ENCODE measurements around the gene HOXA6.

The HOXA6 gene

GRCh38 chr7:27147199-27148030 lies at the start of gene HOXA6:
HOXA6 (minus strand) TSS chr7:27147774; CDS start chr7:27147749, 25 bp downstream.
- intact Hi-C loops (cut with DNase I): no loop called here
- peak in 3 of 42 donors; percentile 12 to 19 (median 14) for DNase-seq

GRCh38 chr7:27196287-27196767 lies 48.8 kb upstream of the HOXA6 start:
- intact Hi-C loops (cut with DNase I): loop anchor here (5.0 to 10.0 kb wide), 2 partner anchors 378 to 726 kb away; no protein-coding TSS in a partner anchor
- DNase-seq: peak; percentile 69 to 94 (median 88)

GRCh38 chr7:27194686-27195379 lies 47.3 kb upstream of the HOXA6 start:
- intact Hi-C loops (cut with DNase I): loop anchor here (5.0 to 10.0 kb wide), 2 partner anchors 380 to 727 kb away; no protein-coding TSS in a partner anchor
- no peak for DNase-seq

- DNase-seq: peak in 1 of 42 donors; percentile 1
- intact Hi-C loops (cut with DNase I): loop anchor here (10.0 kb wide), 1 partner anchor 381 kb away; no protein-coding TSS in a partner anchor
Measured at GRCh38 chr7:27194002-27194352, 46.4 kb upstream of the HOXA6 start.

GRCh38 chr7:27193335-27194001 lies 45.9 kb upstream of the HOXA6 start:
- DNase-seq: peak in 3 of 42 donors; percentile 12 to 31 (median 14)
- intact Hi-C loops (cut with DNase I): loop anchor here (10.0 kb wide), 1 partner anchor 381 kb away; no protein-coding TSS in a partner anchor

- DNase-seq: peak in 5 of 42 donors; percentile 8 to 38 (median 14)
- intact Hi-C loops (cut with DNase I): loop anchor here (10.0 kb wide), 1 partner anchor 382 kb away; no protein-coding TSS in a partner anchor
Measured at GRCh38 chr7:27192546-27193334, 45.2 kb upstream of the HOXA6 start.

- DNase-seq: peak in 3 of 42 donors; percentile 3 to 23 (median 10)
- intact Hi-C loops (cut with DNase I): loop anchor here (10.0 kb wide), 1 partner anchor 383 kb away; no protein-coding TSS in a partner anchor
Measured at GRCh38 chr7:27191833-27192545, 44.4 kb upstream of the HOXA6 start.

- intact Hi-C loops (cut with DNase I): loop anchor here (10.0 kb wide), 1 partner anchor 384 kb away; no protein-coding TSS in a partner anchor
- peak in 5 of 42 donors; percentile 1 to 20 (median 7) for DNase-seq
Measured at GRCh38 chr7:27191161-27191731, 43.7 kb upstream of the HOXA6 start.

- intact Hi-C loops (cut with DNase I): loop anchor here (10.0 kb wide), 1 partner anchor 385 kb away; no protein-coding TSS in a partner anchor
Measured at GRCh38 chr7:27189997-27190748, 42.6 kb upstream of the HOXA6 start.

GRCh38 chr7:27189295-27189996 lies 41.9 kb upstream of the HOXA6 start:
- intact Hi-C loops (cut with DNase I): no loop called here
- DNase-seq: peak in 7 of 42 donors; percentile 3 to 21 (median 9)

More at GRCh38 chr7:27189997-27190748, 42.6 kb upstream of the HOXA6 start:
- DNase-seq: peak in 3 of 42 donors; percentile 2 to 7 (median 3)

- intact Hi-C loops (cut with DNase I): no loop called here
- peak in 7 of 42 donors; percentile 6 to 33 (median 16) for DNase-seq
Measured at GRCh38 chr7:27188386-27189294, 41.1 kb upstream of the HOXA6 start.

- peak in 8 of 42 donors; percentile 2 to 34 (median 10) for DNase-seq
- intact Hi-C loops (cut with DNase I): no loop called here
Measured at GRCh38 chr7:27187475-27188385, 40.2 kb upstream of the HOXA6 start.

GRCh38 chr7:27186668-27187474 lies 39.3 kb upstream of the HOXA6 start:
- peak in 5 of 42 donors; percentile 1 to 7 (median 2) for DNase-seq
- intact Hi-C loops (cut with DNase I): no loop called here

All from head of caudate nucleus (tissue), 42 donors.